Measurements from ENCODE around the gene THAP4. TPM values are rescaled to one million over a fixed set of nuclear protein-coding genes. Genes with fewer than 3 reads are reported as not detected.

Gene THAP4
- total RNA-seq, 1 donor from 2014 or later, result 46.1 TPM

DNA sequence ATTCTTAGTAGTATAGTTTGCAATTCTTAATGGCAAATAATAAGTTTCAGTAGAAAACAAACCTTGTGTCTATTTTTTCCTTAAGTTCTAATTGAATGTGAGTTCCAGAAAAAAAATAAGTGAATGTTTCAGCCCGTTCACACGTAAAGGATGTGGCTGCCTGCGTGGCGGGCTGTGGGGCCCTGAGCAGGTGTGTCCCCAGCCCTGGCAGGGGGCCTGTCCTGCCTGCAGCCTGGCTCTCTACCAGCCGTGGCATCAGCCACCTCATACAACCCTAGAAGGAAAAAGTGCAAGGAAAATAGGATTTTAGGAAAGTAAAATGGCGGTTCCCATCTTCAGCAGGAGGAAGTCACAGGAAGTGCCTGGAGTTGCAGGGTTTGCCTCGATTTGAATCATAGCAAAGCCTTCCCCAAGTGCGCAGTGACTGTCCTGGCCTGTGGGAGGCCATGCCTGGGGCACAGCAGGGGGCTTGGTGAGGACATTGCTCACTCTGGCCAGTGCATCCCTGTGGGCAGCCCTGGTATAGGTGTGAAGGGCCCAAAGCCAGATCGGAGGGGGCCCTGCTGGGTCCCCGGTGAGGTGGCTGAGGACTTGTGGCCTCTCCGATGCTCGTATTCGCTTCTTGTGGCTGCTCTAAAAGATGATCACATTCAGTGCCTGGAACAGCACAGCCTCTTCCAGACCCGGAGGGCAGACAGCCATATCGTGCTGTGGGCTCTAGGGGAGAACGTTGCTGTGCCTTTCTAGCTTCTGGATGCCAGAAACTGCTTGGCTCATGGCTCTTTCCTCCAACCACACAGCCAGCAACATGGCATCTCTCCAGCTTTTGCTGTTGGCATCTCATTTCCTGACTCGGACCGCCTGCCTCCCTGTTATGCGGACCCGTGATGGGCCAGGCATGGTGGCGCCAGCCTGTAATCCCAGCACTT lies 37.1 kb upstream of the THAP4 start:
- no peak overlapping the region for H3K27ac ChIP-seq
- no peaks in the 10 kb centered on the region for H3K4me1 ChIP-seq
- DNase-seq (no peak), ATAC-seq (no peak)
- no peaks in the 10 kb centered on the region for H3K27me3 ChIP-seq
- TF ChIP-seq, protein P1, sequence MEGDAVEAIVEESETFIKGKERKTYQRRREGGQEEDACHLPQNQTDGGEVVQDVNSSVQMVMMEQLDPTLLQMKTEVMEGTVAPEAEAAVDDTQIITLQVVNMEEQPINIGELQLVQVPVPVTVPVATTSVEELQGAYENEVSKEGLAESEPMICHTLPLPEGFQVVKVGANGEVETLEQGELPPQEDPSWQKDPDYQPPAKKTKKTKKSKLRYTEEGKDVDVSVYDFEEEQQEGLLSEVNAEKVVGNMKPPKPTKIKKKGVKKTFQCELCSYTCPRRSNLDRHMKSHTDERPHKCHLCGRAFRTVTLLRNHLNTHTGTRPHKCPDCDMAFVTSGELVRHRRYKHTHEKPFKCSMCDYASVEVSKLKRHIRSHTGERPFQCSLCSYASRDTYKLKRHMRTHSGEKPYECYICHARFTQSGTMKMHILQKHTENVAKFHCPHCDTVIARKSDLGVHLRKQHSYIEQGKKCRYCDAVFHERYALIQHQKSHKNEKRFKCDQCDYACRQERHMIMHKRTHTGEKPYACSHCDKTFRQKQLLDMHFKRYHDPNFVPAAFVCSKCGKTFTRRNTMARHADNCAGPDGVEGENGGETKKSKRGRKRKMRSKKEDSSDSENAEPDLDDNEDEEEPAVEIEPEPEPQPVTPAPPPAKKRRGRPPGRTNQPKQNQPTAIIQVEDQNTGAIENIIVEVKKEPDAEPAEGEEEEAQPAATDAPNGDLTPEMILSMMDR (IDR thresholded peaks at IDR 0.05), result no peak
- H3K36me3 ChIP-seq, result peaks cover 54% of the 10 kb centered on the region
- no peaks in the 10 kb centered on the region for H3K9me3 ChIP-seq
- intact Hi-C loops (cut with DNase I), result no loop called here
- no peak overlapping the region for H3K4me3 ChIP-seq

DNA sequence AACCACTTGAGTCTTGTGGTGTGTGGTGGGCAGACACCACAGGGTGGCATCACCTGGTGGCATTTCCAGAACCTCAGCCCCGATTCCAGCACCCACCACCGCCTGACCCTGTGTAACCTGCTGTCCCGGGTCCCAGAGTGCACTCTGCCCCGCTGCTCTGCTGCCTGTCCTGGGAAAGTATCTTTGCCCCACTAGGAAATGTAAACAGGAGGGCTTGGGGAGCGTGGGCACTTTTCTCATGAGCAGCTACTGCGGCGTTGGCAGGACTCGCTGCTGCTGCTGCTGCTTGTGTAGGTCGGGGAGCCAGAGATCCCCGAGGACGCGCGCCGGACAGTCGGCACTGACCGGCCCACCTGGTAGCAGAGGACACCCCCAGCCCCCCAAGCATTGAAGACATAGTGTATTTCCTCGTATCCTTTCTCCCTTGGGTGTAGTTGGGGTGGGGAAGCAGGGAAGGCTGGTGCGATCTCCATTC lies 36.3 kb upstream of the THAP4 start:
- no peaks in the 10 kb centered on the region for H3K4me1 ChIP-seq
- H3K36me3 ChIP-seq, result peaks cover 62% of the 10 kb centered on the region
- H3K4me3 ChIP-seq, result no peak overlapping the region
- TF ChIP-seq, protein P1 (IDR thresholded peaks at IDR 0.05), result no peak
- H3K27ac ChIP-seq, result no peak overlapping the region
- DNase-seq, result no peak
- H3K9me3 ChIP-seq, result no peaks in the 10 kb centered on the region
- no peak for ATAC-seq
- intact Hi-C loops (cut with DNase I), result no loop called here
- H3K27me3 ChIP-seq, result no peaks in the 10 kb centered on the region

DNA sequence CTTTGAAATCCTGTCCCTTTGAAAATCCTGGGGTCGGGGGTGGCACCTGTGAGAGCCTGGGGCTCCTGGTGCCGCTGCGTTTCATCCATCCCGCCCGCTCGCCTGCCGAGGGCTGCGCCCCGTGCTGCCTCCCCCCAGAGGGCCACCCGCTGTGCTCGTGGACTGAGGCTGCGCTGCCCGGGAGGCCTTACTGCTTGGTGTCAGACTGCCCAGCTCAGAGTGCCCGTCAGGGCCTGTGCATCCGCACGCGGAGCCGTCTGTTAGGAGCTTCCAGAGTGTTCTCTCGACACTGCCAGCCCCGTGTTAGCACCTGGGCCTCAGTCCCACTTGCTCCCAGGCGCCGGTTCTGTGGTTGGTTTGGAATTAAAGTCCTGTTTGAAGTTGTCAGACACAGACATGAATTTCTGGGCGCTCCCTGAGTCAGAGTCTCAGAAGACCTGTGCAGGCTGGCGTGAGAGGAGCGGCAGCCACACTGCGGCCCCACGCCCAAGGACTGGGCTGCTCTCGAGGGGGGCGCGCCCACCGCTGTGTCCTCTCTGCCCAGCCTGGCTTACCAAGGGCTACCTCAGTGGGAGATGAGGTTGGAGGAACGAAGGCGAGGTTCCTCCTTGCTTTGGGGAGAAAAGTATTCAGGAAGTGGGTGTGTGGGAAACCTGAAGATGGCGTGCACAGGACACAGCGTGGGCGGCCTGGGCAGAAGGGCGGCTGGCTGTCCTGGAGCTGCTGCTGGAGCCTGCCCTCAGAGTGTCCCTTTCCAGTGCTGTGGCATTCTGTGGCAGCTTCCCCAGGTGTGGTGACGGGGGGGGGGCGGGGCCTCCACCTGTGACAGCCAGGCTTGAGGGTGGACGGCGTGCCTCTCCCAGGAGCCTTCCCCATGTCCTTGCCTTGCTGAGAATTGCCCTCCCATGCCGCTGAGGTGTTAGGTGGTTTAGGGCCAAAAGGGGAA lies 35.6 kb upstream of the THAP4 start:
- H3K9me3 ChIP-seq, result no peaks in the 10 kb centered on the region
- H3K36me3 ChIP-seq, result peaks cover 63% of the 10 kb centered on the region
- H3K27me3 ChIP-seq, result no peaks in the 10 kb centered on the region
- DNase-seq (no peak), ATAC-seq (no peak)
- TF ChIP-seq, protein P1 (IDR thresholded peaks at IDR 0.05), result no peak
- H3K4me3 ChIP-seq, result no peak overlapping the region
- H3K27ac ChIP-seq, result no peak overlapping the region
- no peaks in the 10 kb centered on the region for H3K4me1 ChIP-seq
- intact Hi-C loops (cut with DNase I), result no loop called here

- intact Hi-C loops (cut with DNase I), result no loop called here
- TF ChIP-seq, protein P1 (IDR thresholded peaks at IDR 0.05), result no peak
- no peaks in the 10 kb centered on the region for H3K27me3 ChIP-seq
- no peak overlapping the region for H3K27ac ChIP-seq
- DNase-seq (no peak), ATAC-seq (no peak)
- H3K4me3 ChIP-seq, result no peak overlapping the region
- H3K9me3 ChIP-seq, result no peaks in the 10 kb centered on the region
- H3K36me3 ChIP-seq, result peaks cover 63% of the 10 kb centered on the region
- no peaks in the 10 kb centered on the region for H3K4me1 ChIP-seq
Measured at GRCh38 chr2:241671457-241672240, 34.7 kb upstream of the THAP4 start.
